Panc1 (cell line): ENCODE results near the gene PLCB4. TPM values are rescaled to one million over a fixed set of nuclear protein-coding genes. Genes with fewer than 3 reads are reported as not detected.

ENCODE experiments used
- ATAC-seq: fragments of 200-7000 bp; cut with Tn5 transposase; 2 replicates; pipeline ENCODE4 v1.9.1; 2020; ENCODE audit warnings: mild to moderate bottlenecking, moderate library complexity
- BruUV-seq: library from RNA; stranded (reverse); fragments of 400-500 nt; replicated peaks from 2 replicates; lab custom pipeline; 2021; lab: Mats Ljungman, UMichigan
- CTCF ChIA-PET: fragments of 300-600 bp; sonication (Branson Sonifier 250); formaldehyde crosslinking; loops from one replicate; lab custom pipeline; 2022; ENCODE audit warnings: antibody characterized with exemption; lab: Charles Lee
- POLR2A ChIA-PET: fragments of 300-600 bp; sonication (Branson Sonifier 250); formaldehyde crosslinking; loops from one replicate; lab custom pipeline; 2022; ENCODE audit warnings: antibody characterized with exemption; lab: Charles Lee
- DNase-seq: peaks from one replicate; pipeline ENCODE4 v3.0.0-alpha.2; 2010; ENCODE audit warnings: low read depth, low spot score
- H3K27ac ChIP-seq: 2 replicates; pipeline ENCODE4 v1.5.1; 2011; ENCODE audit warnings: mild to moderate bottlenecking, low read length, inconsistent platforms
- H3K27me3 ChIP-seq: fragments of 200-500 bp; sonication (Bioruptor generic); 2 replicates; pipeline ENCODE4 v1.6.0; 2014; ENCODE audit warnings: low read length, inconsistent platforms; ENCODE audit not compliant: control insufficient read depth, insufficient read depth
- H3K36me3 ChIP-seq: fragments of 200-500 bp; sonication (Bioruptor generic); 2 replicates; pipeline ENCODE4 v1.5.1; 2014; ENCODE audit warnings: inconsistent platforms, mild to moderate bottlenecking, low read length, moderate library complexity; ENCODE audit not compliant: control insufficient read depth, insufficient read depth
- H3K4me1 ChIP-seq: 2 replicates; pipeline ENCODE4 v1.5.1; 2011; ENCODE audit warnings: inconsistent platforms, mild to moderate bottlenecking, low read length, moderate library complexity; ENCODE audit not compliant: control insufficient read depth, insufficient read depth
- H3K4me3 ChIP-seq, 2 experiments: 2 replicates each; pipeline ENCODE4 v1.5.1; 2011 to 2012; ENCODE audit warnings: low read depth in 2 of 2, low read length in 2 of 2, mild to moderate bottlenecking in 2 of 2, inconsistent platforms in 1 of 2, moderate library complexity in 1 of 2
- H3K9me3 ChIP-seq: fragments of 200-500 bp; sonication (Bioruptor generic); 2 replicates; pipeline ENCODE4 v1.5.1; 2014; ENCODE audit warnings: low read depth, mild to moderate bottlenecking, inconsistent platforms, low read length, moderate library complexity; ENCODE audit not compliant: control insufficient read depth, insufficient read depth
- CTCF ChIP-seq: fragments of 450-650 bp; IDR thresholded peaks from 2 replicates; pipeline ENCODE4 v1.5.1; 2017; ENCODE audit warnings: mild to moderate bottlenecking
- POLR2AphosphoS5 ChIP-seq: IDR thresholded peaks from 2 replicates; pipeline ENCODE4 v1.6.1; 2012; ENCODE audit warnings: mild to moderate bottlenecking, low read depth, low read length, moderate library complexity
- REST ChIP-seq, 2 experiments: IDR thresholded peaks; 2 replicates each; pipeline ENCODE4 v1.6.1; 2011 to 2012; ENCODE audit warnings: low read depth in 2 of 2, control low read depth in 1 of 2, low read length in 1 of 2, mild to moderate bottlenecking in 1 of 2, moderate library complexity in 1 of 2; ENCODE audit not compliant: insufficient read depth in 1 of 2
- SIN3A ChIP-seq: IDR thresholded peaks from 2 replicates; pipeline ENCODE4 v1.6.1; 2012; ENCODE audit warnings: low read depth, mild to moderate bottlenecking, low read length, moderate library complexity, borderline replicate concordance; ENCODE audit not compliant: insufficient read depth
- TCF7L2 ChIP-seq: IDR thresholded peaks from 2 replicates; pipeline ENCODE4 v1.6.1; 2011; ENCODE audit warnings: mild to moderate bottlenecking, low read depth, low read length, inconsistent platforms
- in situ Hi-C: cut with HindIII; loops from 2 replicates; pipeline ENCODE4 v1.10.0; 2016; ENCODE audit warnings: low sequenced_read_pairs, low pct_unique_long_range_greater_than_20kb
- intact Hi-C: fragments of 100-400 bp; cut with micrococcal nuclease; formaldehyde crosslinking; loops from one replicate; pipeline ENCODE4 v1.10.0; 2022; ENCODE audit not compliant: unreplicated experiment
- total RNA-seq: library from RNA; stranded (reverse); gene quantifications from one replicate; pipeline ENCODE4 v1.2.1, GENCODE V29; 2021; ENCODE audit not compliant: unreplicated experiment

PLCB4 gene
- total RNA-seq, 1 experiment from 2014 or later, result 1.5 TPM

GRCh38 chr20:9185511-9185910 is 116.6 kb downstream of the PLCB4 start:
- H3K4me1 ChIP-seq, result no peaks in the 10 kb centered on the region
- in situ Hi-C loops, result no loop called here
- POLR2A ChIA-PET, result no interaction called here
- DNase-seq, result no peak
- H3K9me3 ChIP-seq, result no peaks in the 10 kb centered on the region
- intact Hi-C loops, result no loop called here
- ATAC-seq, result no peak
- H3K36me3 ChIP-seq, result no peaks in the 10 kb centered on the region
- TF ChIP-seq SIN3A, result no peak
- no peak for TF ChIP-seq TCF7L2
- no peak for TF ChIP-seq CTCF
- TF ChIP-seq REST (IDR thresholded peaks at IDR 0.05; ENCODE audit: insufficient read depth in 1 of 2, low read depth in 2 of 2, low read length in 1 of 2), result no peak
- no peak for TF ChIP-seq POLR2AphosphoS5
- no TSS peak for BruUV-seq
- H3K27ac ChIP-seq, result no peak overlapping the region
- CTCF ChIA-PET, result no interaction called here
- no peaks in the 10 kb centered on the region for H3K27me3 ChIP-seq
- no peak overlapping the region for H3K4me3 ChIP-seq

DNA sequence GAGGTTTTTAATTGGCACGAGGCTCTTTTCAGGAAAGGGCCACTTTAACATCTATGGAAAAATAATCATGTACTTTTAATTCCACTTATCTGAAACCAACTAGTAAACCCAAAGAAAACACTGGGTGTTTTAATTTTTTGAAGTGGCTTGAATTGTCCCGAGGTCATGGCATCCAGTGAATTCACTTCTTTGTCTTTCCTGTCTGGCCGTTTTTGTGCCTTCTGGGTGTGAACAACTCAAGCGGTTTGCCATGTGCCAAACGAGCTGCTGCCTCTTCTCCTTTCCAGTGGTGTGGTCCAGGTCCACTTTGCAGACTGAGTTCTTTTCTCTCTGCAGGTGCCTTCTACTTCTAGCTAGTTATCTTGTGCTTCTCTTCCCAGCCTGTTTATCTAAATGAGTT is 117.5 kb downstream of the PLCB4 start:
- Histone ChIP-seq H3K9me3 (no peaks in the 10 kb centered on the region), H3K4me3 (no peak overlapping the region), H3K4me1 (no peaks in the 10 kb centered on the region), H3K36me3 (no peaks in the 10 kb centered on the region), H3K27ac (no peak overlapping the region), H3K27me3 (no peaks in the 10 kb centered on the region)
- ChIA-PET POLR2A (no interaction called here), CTCF (no interaction called here)
- in situ Hi-C loops (no loop called here), intact Hi-C loops (no loop called here)
- no peak for ATAC-seq
- no peak for DNase-seq
- TF ChIP-seq TCF7L2, result no peak
- no peak for TF ChIP-seq SIN3A
- no peak for TF ChIP-seq REST (IDR thresholded peaks at IDR 0.05; ENCODE audit: insufficient read depth in 1 of 2, low read depth in 2 of 2, low read length in 1 of 2)
- TF ChIP-seq CTCF, result no peak
- TF ChIP-seq POLR2AphosphoS5, result no peak
- no TSS peak for BruUV-seq
